Endothelial cell of umbilical vein (primary cell): Measurements from ENCODE around the gene ATP2C2.

ENCODE experiments used
- EZH2 ChIP-seq: IDR thresholded peaks from 2 replicates; pipeline ENCODE4 v1.6.1; 2012; ENCODE audit warnings: borderline replicate concordance, low read depth, mild to moderate bottlenecking, moderate library complexity, low read length, inconsistent platforms; ENCODE audit not compliant: severe bottlenecking
- FOS ChIP-seq: IDR thresholded peaks from 2 replicates; pipeline ENCODE4 v1.6.1; 2011; ENCODE audit warnings: mild to moderate bottlenecking, low read length, moderate library complexity, borderline replicate concordance; ENCODE audit not compliant: insufficient read depth
- GATA2 ChIP-seq: IDR thresholded peaks from 2 replicates; pipeline ENCODE4 v1.7.0; 2011; ENCODE audit warnings: low read depth, mild to moderate bottlenecking, moderate library complexity, mixed read lengths, low read length; ENCODE audit not compliant: insufficient read length, insufficient read depth
- JUN ChIP-seq: IDR thresholded peaks from 2 replicates; pipeline ENCODE4 v1.6.1; 2011; ENCODE audit warnings: borderline replicate concordance, low read depth; ENCODE audit not compliant: insufficient read length, insufficient read depth
- POLR2A ChIP-seq: IDR thresholded peaks from 2 replicates; pipeline ENCODE4 v1.6.1; 2012; ENCODE audit warnings: low read depth, mild to moderate bottlenecking, control low read depth, low read length
- POLR2AphosphoS5 ChIP-seq: IDR thresholded peaks from 2 replicates; pipeline ENCODE4 v1.6.1; 2012; ENCODE audit warnings: low read depth, mild to moderate bottlenecking, control low read depth, low read length, moderate library complexity; ENCODE audit not compliant: insufficient read depth
- TF ChIP-seq, protein P1 (sequence below), 2 donors: IDR thresholded peaks; 1 replicate in 1 of 2; 2 replicates in 1 of 2; pipeline ENCODE4 v1.5.1; 2011; ENCODE audit warnings: low read length in 2 of 2, mild to moderate bottlenecking in 2 of 2, moderate library complexity in 2 of 2, control low read depth in 1 of 2, inconsistent platforms in 1 of 2, low read depth in 1 of 2; ENCODE audit not compliant: insufficient read depth in 1 of 2; ENCODE audit errors: extremely low read depth in 1 of 2
- TF ChIP-seq, protein P2 (sequence below): IDR thresholded peaks from 2 replicates; pipeline ENCODE4 v1.6.1; 2011; ENCODE audit not compliant: insufficient read depth, insufficient read length

DNA sequence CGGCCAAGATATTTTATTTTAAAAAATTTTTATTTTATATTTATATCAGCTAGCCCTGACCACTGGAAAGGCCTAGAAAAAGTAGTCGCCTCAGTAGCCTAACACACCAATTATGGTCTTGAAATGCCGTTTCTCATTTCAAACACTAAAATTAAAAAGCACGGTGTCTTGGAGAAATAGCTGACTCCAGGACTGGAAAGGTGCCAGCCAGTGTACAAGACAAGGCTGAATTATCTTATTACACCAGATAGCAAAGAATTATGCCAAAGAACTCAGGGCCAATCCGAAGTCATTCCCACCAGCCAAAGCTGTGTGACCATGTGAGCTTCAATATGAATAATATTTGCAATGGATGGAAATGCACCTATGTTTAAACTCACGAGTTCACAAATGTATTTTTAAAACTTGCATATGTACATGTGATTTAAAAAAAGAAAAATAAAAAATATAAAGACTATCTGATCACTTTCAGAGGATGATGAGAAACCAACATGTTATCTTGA lies 19.9 kb upstream of the ATP2C2 start:
- no peak for TF ChIP-seq POLR2A
- TF ChIP-seq, protein P1, sequence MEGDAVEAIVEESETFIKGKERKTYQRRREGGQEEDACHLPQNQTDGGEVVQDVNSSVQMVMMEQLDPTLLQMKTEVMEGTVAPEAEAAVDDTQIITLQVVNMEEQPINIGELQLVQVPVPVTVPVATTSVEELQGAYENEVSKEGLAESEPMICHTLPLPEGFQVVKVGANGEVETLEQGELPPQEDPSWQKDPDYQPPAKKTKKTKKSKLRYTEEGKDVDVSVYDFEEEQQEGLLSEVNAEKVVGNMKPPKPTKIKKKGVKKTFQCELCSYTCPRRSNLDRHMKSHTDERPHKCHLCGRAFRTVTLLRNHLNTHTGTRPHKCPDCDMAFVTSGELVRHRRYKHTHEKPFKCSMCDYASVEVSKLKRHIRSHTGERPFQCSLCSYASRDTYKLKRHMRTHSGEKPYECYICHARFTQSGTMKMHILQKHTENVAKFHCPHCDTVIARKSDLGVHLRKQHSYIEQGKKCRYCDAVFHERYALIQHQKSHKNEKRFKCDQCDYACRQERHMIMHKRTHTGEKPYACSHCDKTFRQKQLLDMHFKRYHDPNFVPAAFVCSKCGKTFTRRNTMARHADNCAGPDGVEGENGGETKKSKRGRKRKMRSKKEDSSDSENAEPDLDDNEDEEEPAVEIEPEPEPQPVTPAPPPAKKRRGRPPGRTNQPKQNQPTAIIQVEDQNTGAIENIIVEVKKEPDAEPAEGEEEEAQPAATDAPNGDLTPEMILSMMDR (IDR thresholded peaks at IDR 0.05; ENCODE audit: extremely low read depth in 1 of 2, insufficient read depth in 1 of 2, low read depth in 1 of 2, low read length in 2 of 2) = no peak
- TF ChIP-seq EZH2 = no peak
- TF ChIP-seq JUN = no peak
- TF ChIP-seq, protein P2, sequence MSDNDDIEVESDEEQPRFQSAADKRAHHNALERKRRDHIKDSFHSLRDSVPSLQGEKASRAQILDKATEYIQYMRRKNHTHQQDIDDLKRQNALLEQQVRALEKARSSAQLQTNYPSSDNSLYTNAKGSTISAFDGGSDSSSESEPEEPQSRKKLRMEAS = no peak
- no peak for TF ChIP-seq GATA2
- TF ChIP-seq POLR2AphosphoS5 = no peak
- no peak for TF ChIP-seq FOS
